OCI-LY1 (cell line): ENCODE results near the gene TLE4.

Experiments used
- EZH2 ChIP-seq: fragments of 200-600 bp; sonication (generic), shearing (Covaris generic); IDR thresholded peaks from 2 replicates; pipeline ENCODE4 v1.8.0; 2017; ENCODE audit warnings: borderline replicate concordance, mixed run types, mild to moderate bottlenecking, antibody characterized with exemption, low read length, moderate library complexity, mixed read lengths
- TF ChIP-seq, protein P1 (sequence below): fragments of 200-600 bp; sonication (generic), shearing (Covaris generic); IDR thresholded peaks from 2 replicates; pipeline ENCODE4 v1.5.1; 2017; ENCODE audit warnings: mild to moderate bottlenecking, antibody characterized with exemption, low read length, moderate library complexity, mixed read lengths

DNA sequence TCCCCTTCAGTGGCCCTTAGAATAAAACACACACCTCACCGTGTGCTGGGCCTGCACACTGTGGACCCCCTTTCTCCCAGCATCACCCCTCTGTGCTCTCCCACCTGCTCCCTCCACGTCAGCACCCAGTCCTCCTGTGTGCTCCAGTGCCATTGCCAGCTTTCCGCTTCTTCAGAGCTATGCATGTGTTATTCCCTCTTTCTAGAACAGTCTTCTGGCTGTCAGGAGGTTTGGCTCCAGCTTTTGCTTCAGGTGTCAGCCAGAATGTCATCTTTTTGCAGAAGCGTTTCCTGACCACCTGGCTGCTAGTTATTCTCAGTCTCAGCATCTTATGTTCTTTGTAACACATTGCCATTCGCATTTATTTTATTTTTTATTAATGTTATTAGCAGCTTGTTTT is 119.7 kb downstream of the TLE4 start:
- TF ChIP-seq, protein P1, sequence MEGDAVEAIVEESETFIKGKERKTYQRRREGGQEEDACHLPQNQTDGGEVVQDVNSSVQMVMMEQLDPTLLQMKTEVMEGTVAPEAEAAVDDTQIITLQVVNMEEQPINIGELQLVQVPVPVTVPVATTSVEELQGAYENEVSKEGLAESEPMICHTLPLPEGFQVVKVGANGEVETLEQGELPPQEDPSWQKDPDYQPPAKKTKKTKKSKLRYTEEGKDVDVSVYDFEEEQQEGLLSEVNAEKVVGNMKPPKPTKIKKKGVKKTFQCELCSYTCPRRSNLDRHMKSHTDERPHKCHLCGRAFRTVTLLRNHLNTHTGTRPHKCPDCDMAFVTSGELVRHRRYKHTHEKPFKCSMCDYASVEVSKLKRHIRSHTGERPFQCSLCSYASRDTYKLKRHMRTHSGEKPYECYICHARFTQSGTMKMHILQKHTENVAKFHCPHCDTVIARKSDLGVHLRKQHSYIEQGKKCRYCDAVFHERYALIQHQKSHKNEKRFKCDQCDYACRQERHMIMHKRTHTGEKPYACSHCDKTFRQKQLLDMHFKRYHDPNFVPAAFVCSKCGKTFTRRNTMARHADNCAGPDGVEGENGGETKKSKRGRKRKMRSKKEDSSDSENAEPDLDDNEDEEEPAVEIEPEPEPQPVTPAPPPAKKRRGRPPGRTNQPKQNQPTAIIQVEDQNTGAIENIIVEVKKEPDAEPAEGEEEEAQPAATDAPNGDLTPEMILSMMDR, result no peak
- no peak for TF ChIP-seq EZH2
